ENCODE measurements around the gene NOD2.

Gene NOD2

DNA sequence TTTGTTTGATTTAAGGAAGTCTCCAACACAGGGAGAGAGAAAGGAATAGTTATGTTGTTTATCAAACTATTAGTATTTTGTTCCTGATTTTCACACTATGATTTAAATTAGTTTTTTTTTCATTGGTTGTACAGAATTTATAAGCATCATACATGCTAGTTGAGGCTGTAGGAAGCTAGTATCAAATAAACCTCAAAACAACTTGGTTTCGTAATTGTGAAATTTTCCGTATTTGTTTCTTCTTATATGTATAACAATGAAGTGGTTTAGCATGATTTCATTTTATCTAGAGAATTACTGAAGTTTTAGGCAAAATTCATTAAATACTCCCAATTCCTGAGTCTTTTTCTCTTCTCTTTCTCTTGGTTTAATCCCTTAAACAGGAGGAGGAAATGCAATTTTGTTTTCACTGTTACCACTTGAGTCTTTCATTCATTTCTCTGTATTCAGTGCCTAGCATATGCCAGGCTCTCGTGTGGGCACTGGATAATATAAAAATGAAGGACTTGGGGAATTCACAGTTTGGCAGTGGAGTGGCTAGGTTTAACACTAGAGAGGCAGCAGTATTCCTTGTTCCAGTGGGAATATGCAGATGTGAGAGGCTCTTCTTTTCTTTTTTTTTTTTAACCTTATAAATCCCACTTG lies 50.3 kb downstream of the NOD2 start:
- DNase-seq, result no peak

DNA sequence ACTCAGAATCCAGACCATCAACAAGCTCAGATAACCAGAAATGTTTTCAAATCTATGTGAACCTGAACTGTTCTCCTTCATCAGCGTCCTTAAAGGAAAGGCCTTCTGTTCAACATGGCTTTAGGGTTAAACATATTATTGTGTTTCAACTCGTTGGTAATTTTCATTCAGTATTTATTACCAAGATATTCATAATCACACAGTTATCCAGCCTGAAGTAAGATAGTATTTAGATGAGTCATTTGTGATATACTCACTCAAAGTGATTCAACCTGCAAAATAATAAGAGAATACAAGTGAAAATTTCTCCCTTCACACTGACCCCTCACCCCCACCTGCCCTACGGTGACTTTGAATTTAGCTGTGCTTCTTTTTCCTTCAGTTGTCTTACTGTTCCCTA lies 51.5 kb downstream of the NOD2 start:
- no peak for DNase-seq

DNA sequence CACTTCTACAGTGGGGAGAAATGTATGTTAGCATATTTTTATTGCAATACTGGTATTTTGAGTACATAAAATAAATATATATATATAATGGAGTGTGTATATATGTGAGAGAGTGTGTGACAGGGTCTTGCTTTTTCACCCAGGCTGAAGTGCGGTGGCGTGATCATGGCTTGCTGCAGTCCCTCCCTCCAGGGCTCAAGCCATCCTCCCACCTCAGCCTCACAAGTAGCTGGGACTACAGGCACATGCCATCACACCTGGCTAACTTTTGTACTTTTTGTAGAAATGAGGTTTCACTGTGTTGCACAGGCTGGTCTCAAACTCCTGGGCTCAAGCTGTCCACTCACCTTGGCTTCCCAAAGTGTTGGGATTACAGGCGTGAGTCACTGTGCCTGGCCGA lies 52.5 kb downstream of the NOD2 start:
- no peak for DNase-seq

DNA sequence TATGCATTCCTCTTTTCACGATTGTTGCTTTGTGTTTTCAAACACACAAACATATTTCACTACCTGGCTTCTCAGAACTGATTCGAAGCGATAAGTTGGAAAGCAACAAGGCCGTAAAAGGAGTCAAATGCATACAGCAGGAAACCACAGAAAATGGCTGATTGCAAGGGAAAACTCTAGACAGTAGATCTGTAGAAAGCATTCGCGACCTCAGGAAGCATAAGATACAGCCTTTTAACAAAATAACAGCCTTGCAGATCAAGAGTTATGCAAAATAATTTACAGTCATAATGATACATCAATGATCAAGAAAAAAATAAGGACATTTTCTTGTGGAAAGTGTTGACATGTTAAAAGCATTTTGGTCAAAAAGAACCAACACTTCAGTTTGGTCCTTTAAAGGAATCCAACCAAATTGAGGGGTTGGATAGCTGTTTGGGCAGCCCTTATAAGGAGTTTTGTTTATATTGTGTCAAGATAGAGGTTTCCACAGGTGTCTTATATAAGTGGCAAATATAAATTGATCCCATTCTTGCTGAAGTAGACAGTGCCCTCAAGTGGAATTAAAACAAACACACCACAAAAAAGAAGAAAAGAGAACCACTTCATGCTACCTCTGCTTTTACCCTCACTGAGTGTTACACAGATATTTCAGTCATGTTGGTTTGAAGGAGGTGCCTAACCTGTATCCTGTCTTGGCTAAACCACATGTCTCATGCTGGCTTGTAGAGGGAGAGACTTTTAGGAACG lies 54.0 kb downstream of the NOD2 start:
- DNase-seq, result no peak

DNA sequence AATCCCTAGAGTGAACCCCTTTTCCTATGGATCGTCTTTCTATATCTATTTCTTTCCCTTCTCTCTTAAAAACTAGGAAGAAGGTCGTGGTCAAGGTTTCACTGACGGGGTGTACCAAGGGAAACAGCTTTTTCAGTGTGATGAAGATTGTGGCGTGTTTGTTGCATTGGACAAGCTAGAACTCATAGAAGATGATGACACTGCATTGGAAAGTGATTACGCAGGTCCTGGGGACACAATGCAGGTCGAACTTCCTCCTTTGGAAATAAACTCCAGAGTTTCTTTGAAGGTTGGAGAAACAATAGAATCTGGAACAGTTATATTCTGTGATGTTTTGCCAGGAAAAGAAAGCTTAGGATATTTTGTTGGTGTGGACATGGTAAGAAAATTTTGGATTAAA lies 58.1 kb downstream of the NOD2 start:
- no peak for DNase-seq

GRCh38 chr16:50752471-50753235 lies 59.2 kb downstream of the NOD2 start:
- no peak for DNase-seq

GRCh38 chr16:50756473-50756872 lies 63.1 kb downstream of the NOD2 start:
- DNase-seq, result no peak

GRCh38 chr16:50761267-50761666 lies 67.9 kb downstream of the NOD2 start:
- DNase-seq, result no peak

- no peak for DNase-seq
Observed at GRCh38 chr16:50762241-50762640, 68.8 kb downstream of the NOD2 start.

GRCh38 chr16:50763211-50763610 lies 69.8 kb downstream of the NOD2 start:
- DNase-seq, result no peak

DNA sequence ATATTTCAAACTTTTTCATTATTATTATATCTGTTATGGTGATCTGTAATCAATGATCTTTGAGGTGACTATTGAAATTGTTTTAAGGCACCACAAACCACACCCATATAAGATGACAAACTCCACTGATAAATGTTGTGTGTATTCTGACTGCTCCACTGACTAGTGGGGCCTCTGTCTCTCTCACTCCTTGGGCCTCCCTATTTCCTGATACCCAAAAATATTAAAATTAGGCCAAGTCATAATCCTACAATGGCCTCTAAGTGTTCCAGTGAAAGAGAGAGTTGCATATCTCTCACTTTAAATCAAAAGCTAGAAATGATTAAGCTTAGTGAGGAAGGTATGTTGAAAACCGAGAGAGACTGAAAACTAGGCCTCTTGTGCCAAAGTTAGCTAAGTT lies 71.9 kb downstream of the NOD2 start:
- no peak for DNase-seq

DNA sequence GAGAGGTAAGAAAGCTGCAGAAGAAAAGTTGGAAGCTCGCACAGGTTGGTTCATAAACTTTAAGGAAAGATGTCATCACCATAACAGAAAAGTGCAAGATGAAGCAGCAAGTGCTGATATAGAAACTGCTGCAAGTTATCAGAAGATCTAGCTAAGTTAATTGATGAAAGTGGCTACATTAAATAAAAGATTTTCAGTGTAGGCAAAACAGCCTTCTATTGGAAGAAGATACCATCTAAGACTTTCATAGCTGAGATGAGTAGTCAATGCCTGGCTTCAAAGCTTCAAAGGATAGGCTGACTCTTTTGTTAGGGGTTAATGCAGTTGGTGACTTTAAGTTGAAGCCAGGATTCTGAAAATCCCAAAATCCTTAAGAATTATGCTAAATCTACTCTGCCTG lies 72.5 kb downstream of the NOD2 start:
- DNase-seq, result no peak

DNA sequence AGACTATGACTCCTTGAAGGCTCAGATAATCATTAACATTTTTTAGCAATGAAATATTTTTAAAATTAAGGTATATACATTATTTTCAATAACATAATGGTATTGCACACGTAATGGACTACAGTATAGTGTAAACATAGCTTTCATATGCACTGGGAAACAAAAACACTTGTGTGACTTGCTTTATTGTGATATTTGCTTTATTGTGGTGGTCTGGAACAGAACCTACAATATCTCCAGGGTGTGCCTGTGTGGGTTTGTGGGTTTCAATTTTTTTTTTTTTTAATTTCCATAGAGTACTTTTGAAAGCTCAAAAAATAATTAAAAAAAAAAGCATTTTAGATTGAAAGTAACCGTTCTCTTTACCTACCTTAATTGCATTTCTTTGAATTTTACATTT lies 73.8 kb downstream of the NOD2 start:
- no peak for DNase-seq

DNA sequence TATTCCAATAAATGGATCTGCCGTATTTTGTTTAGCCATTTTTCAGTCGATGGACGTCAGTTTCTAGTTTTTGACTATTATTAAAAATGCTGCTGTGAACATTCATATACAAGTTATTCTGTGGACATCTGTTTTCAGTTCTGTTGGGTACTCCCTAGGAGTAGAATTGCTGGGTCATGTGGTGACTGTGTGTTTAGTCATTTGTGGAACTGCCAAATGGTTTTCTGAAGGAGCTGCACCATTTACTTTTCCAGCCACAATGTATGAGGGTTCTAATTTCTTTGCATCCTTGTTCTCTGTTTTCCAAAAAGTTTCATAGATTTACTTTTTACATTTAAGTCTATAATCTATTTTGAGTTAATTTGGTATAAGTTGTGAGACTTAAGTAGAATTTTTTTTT lies 78.0 kb downstream of the NOD2 start:
- DNase-seq, result no peak

- no peak for DNase-seq
Observed at GRCh38 chr16:50774405-50774804, 81.0 kb downstream of the NOD2 start.

DNA sequence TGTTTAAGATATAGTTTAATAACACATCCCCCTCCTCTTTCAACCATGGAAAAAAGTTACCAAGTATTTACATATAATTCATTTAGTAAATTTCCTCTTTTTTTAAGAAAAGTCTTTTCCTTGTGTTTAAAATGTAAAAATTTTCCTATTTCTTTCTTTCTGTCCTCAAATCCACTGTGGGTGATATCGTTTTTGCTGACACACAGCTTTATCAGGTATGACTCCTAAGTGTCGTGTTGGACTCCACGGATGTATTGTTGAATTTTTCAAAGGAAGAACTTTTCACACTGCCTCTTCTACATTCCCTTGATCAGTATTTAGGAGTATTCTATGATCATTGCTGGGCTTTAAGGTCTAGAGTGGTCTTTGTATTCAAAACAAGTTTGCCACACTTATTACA lies 81.6 kb downstream of the NOD2 start:
- DNase-seq, result no peak

- DNase-seq, result no peak
Observed at GRCh38 chr16:50776037-50776436, 82.6 kb downstream of the NOD2 start.

DNA sequence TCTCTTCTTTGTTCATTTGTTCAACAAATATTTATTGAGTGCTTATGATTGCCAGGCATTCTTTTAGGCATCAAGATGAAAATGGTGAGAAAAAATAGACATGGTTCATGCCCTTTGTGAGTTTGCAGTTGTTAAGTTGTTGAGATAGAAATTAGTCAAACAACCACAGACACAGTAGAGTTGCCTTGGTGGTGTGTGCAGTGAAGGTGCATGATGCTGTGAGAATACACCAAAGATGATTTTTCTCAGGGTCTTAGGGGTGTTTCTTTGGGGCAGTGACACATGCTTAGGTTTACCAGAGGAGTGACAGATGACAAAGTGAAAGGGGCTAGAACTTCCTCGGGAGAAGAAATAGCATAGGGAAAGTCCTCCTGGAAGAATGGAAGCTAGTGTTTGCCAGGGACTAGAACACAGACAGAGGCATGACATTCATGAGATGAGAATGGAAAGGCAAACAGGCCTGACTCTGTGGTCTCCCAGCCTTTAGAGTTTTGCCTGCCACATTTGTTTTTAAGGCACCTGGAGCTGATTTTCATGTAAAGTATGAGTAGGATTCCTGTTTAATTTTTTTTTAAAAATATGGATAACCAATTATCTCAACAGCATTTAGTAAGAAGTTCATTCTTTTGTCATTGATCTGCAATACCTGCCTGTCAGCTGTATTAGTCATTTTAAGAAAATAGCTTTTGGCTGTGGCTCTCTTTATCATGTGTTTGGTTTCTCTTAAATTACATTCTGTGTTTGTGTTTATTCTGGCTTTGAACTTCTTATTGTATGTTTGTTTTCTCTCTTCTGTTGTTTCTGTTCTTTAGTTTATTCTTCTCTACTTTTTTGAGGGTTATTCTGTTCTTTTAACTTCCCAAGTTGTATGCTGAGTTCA lies 85.1 kb downstream of the NOD2 start:
- no peak for DNase-seq

DNA sequence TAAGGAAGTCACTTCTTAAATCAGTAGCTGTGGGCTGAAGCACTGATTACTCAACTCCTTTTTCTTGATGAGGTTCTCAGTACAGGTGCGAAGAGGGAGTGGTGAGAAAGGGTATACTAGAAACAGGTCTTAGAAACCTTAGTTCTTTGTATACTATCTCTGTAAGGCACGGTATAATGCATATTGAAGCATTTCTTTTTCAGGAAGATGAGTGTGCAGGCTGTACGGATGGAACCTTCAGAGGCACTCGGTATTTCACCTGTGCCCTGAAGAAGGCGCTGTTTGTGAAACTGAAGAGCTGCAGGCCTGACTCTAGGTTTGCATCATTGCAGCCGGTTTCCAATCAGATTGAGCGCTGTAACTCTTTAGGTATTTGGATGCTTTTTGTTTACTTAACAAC lies 87.6 kb downstream of the NOD2 start:
- DNase-seq, result no peak

DNA sequence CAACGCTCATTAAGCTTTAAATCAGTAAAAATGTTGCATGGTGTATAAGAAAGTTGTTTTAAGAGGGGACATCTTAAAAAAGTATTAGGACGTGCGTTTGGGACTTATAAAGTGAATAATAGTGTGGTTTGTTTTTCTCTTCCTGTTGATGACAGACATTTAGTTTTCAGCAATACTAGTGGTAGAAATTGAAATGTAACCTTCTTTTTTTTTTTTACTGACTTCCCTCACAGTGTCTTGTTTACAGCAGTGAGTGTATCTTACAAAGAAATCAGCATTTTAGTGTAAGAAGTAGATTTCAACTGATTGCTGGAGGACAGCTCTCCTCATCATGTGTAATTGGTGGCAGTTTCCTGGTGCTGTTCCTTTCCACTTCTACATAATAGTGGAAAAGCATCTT lies 88.1 kb downstream of the NOD2 start:
- no peak for DNase-seq

Measured in NCI-H526 treated with DMSO at 0.1 percent for 48 hours (cell line).